HK-2 (cell line): ENCODE results near the gene LYZL1.
"Not testable (repeated sequence)": the region's sequence is repeated elsewhere in the genome, so short reads cannot be mapped to it uniquely, and the experiment has no call there.

Experiments used
- DNase-seq: peaks from one replicate; pipeline ENCODE4 v3.0.0-alpha.2; 2018; ENCODE audit not compliant: unreplicated experiment

LYZL1 gene

DNA sequence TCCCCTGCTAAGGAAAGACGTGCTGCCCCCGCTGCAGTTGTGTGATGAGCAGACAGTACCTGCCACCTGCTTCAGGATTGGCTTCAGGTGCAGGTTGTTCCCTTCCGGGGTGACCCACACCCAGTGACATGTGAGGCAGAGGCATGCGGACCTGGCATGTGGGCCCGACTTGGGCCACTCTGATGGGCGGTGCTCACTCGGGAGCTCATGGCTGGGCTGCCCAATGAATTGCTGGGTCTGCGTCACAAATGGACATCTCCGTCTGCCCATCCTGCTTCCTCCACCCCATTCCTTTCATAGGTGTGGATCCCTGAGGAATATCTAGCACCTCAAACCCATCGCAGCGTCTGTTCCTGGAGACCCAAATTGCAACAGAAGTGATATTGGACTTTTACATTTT is 19.3 kb downstream of the LYZL1 start:
- DNase-seq: not testable (repeated sequence)

- DNase-seq: no peak
Observed at GRCh38 chr10:29309465-29309864, 20.6 kb downstream of the LYZL1 start.

GRCh38 chr10:29310463-29310862 is 21.6 kb downstream of the LYZL1 start:
- not testable (repeated sequence) for DNase-seq

- no peak for DNase-seq
Observed at GRCh38 chr10:29313071-29313470, 24.2 kb downstream of the LYZL1 start.

GRCh38 chr10:29314726-29315125 is 25.9 kb downstream of the LYZL1 start:
- DNase-seq: no peak

DNA sequence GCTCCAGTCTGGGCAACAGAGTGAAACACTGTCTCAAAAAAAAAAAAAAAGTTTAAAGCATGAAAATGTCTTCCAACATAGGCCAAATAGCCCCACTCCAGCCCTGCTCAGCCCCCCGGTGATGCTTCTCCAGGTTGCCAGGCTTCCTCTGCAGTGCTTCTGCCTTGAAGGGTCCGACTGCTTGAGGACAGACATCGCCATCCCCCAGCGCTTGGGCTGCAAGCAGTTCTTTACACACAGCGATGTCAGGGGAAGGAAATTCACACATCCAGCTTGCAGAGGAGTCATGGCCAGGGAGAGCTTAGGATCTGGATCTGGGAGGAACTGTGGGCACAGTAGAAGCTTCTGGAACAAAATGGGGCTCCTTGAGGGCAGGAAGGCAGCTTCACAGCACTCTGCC is 26.9 kb downstream of the LYZL1 start:
- no peak for DNase-seq

DNA sequence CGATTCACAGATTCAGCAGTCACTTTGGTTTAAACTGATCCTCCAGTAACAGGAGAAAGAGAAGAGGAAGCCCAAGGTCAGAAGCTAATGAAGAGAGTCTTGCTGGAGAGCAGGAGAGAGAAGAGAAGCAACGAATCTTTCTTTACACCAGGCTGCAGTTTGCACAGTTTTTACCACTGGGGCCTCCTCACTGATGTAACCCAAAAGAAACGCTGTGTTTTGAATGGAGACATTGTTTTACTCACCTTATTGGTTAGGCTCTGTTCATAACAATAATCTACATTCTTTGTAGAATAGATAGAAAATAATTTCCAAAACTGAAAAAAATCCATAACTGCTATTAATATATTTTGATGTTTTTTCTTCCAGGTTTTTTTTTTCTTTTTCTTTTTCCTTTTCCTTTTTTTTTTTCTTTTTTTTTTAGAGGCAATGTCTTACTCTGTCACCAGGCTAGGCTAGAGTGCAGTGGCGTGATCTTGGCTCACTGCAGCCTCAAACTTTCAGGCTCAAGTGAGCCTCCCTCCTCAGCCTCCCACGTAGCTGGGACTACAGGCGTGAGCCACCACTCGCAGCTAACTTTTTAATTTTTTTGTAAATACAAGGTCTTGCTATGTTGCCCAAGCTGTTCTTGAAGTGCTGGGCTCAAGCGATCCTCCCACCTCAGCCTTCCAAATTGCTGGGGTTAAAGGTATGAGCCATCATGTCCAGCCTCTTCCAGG is 27.6 kb downstream of the LYZL1 start:
- DNase-seq: no peak

DNA sequence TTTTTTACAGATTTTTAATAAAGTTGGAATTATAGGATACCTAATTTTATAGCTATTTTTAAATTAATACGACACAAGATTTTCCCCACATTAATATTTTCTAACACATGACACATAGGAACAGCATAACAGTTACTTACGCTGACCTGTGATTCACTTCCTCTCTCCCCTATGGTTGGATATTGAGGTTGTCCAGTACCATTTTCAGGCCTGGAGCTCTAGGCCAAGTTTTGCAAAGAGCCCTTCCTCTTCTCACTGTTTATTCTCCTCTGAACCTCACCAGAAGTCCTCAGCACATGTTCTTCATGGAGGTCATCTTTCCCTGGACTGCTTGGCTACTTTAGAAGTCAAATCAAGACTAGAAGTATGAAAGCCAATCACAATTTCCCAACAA is 28.2 kb downstream of the LYZL1 start:
- no peak for DNase-seq

GRCh38 chr10:29317423-29318021 is 28.7 kb downstream of the LYZL1 start:
- no peak for DNase-seq

- peak; percentile 13 for DNase-seq
Observed at GRCh38 chr10:29318141-29319071, 29.5 kb downstream of the LYZL1 start.

- DNase-seq: no peak
Observed at GRCh38 chr10:29319205-29319781, 30.4 kb downstream of the LYZL1 start.

DNA sequence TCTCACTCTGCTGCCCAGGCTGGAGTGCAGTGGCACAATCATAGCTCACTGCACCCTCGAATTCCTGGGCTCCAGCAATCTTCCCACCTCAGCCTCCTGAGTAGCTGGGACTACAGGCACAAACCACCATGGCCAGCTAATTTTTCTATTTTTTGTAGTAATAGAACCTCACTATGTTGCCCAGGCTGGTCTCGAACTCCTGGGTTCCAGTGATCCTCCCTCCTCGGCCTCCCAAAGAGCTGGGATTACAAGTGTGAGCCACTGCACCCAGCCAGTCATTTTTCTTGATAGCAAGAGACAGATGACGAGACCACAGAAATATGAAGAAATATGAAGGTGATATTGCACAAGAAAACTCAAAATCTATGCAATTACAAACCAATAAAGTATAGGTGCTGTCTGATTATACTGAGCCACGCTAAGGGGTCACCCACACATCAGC is 31.8 kb downstream of the LYZL1 start:
- not testable (repeated sequence) for DNase-seq

GRCh38 chr10:29321656-29322055 is 32.8 kb downstream of the LYZL1 start:
- DNase-seq: no peak

GRCh38 chr10:29322918-29323317 is 34.0 kb downstream of the LYZL1 start:
- no peak for DNase-seq

DNA sequence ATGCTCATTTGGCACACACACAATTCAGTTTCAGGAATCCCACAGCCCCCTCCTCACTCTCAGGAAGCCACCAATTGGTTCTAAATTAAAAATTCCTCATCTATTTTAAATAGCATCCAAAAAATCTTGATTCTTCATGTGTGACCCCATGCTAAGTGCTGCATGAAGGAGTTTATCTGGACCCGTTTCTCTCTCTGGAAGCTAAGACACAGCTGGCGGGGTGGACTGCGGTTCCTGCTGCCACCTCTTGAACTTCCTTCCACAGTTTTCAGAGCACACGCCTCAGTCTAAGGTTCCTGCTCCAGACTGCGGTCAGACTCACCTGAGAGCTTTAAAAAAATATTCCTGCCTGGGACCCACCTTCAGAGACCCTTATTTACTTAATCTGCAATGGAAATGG is 34.5 kb downstream of the LYZL1 start:
- no peak for DNase-seq

- DNase-seq: no peak
Observed at GRCh38 chr10:29324220-29324841, 35.5 kb downstream of the LYZL1 start.

DNA sequence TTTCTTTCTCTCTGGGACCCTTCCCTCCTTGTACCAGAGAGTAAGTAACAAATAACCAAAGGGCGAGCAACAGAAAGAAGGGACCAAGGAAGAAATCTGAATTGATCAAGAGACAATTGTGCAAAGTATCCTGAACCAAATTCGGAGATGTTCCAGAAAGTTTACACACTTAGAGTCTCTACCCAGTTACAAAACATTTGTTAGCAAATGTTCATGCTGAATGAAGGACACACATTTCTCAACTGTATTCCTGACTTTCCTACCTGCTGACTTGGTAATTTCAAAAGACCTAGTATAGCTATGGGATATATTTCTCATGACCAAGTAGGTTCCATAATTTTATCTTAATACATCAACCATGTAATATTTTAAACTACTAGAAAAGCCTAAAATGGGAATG is 37.4 kb downstream of the LYZL1 start:
- DNase-seq: no peak

DNA sequence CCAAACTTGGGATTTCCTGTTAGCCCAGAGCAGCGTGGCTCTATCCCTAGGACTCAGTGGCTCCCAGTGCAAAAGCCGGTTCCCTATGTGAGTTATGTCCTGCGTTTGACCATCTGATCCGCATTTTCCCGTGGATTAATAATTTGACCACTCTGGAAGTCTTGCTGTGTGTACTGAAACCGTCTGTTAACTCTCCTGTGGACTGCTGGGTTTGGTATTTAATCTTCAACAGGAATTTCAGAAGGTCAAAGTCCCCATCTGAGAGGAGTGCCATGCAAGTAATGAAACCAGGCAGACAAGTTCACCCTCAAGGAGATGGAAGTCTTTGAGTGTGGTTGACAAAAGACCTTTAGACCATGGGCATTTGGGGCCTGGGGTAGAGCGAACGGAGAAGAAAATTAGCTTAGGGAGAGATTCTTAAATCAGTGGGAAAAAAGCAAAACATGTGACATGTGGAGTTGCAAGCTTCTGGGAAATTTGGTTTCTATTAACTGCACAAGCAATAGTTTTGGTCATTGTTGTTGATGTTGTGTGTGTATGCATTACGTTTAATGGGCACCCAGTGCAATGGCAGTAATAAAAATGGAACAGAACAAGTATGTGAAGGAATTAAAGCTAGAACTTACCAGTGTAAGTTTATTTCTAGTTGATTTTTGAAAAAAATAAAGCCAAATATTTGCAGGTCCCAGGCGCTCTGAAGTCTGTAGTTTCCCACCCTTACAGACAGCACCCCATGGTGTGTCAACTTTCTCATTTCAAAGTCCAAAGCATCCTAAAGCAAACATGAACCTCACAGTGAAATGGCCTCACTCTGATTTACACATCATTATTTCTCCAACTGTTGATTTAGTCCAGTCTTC is 38.2 kb downstream of the LYZL1 start:
- no peak for DNase-seq

GRCh38 chr10:29327746-29328102 is 38.9 kb downstream of the LYZL1 start:
- no peak for DNase-seq

- no peak for DNase-seq
Observed at GRCh38 chr10:29328983-29329382, 40.1 kb downstream of the LYZL1 start.

- no peak for DNase-seq
Observed at GRCh38 chr10:29329420-29329819, 40.5 kb downstream of the LYZL1 start.
